ENCODE measurements around the gene GCLC. TPM values are rescaled to one million over a fixed set of nuclear protein-coding genes. Genes with fewer than 3 reads are reported as not detected.
"Not testable (repeated sequence)": the region's sequence is repeated elsewhere in the genome, so short reads cannot be mapped to it uniquely, and the experiment has no call there.

Gene GCLC
- total RNA-seq, 1 donor: 26.8 TPM

DNA sequence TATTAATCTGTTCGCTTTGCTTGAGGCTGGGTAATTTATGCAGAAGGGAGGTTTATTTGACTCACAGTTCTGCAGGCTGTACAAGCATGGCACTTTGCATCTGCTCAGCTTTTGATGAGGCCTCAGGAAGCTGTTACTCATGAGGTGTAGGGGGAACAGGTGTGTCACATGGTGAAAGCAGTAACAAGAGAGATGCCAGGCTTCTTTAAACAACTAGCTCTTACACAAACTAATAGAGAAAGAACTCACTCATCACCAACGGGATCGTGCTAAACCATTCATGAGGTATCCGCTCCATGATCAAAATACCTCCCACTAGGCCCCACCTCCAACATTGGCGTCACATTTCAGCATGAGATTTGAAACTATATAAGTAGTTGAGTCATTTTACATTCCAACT, 34.4 kb upstream of the GCLC start:
- no peak overlapping the region for H3K4me2 ChIP-seq (ENCODE audit: insufficient read depth, low read length)
- H4K20me1 ChIP-seq (ENCODE audit: insufficient read depth, low read length): no peaks in the 10 kb centered on the region
- H2AFZ ChIP-seq (ENCODE audit: low read length): no peak overlapping the region
- no peak overlapping the region for H3K27ac ChIP-seq (ENCODE audit: low read depth, low read length)
- no peaks in the 10 kb centered on the region for H3K27me3 ChIP-seq (ENCODE audit: insufficient read depth, low read length)
- H3K79me2 ChIP-seq (ENCODE audit: insufficient read depth, low read length): no peaks in the 10 kb centered on the region
- DNase-seq (ENCODE audit: insufficient read length, low spot score, missing footprints): no peak
- no peaks in the 10 kb centered on the region for H3K36me3 ChIP-seq (ENCODE audit: insufficient read depth, low read length)
- TF ChIP-seq, protein P1, sequence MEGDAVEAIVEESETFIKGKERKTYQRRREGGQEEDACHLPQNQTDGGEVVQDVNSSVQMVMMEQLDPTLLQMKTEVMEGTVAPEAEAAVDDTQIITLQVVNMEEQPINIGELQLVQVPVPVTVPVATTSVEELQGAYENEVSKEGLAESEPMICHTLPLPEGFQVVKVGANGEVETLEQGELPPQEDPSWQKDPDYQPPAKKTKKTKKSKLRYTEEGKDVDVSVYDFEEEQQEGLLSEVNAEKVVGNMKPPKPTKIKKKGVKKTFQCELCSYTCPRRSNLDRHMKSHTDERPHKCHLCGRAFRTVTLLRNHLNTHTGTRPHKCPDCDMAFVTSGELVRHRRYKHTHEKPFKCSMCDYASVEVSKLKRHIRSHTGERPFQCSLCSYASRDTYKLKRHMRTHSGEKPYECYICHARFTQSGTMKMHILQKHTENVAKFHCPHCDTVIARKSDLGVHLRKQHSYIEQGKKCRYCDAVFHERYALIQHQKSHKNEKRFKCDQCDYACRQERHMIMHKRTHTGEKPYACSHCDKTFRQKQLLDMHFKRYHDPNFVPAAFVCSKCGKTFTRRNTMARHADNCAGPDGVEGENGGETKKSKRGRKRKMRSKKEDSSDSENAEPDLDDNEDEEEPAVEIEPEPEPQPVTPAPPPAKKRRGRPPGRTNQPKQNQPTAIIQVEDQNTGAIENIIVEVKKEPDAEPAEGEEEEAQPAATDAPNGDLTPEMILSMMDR (IDR thresholded peaks at IDR 0.05; ENCODE audit: extremely low read depth, low read depth, low read length): no peak
- H3K9me3 ChIP-seq (ENCODE audit: low read depth, low read length): no peaks in the 10 kb centered on the region
- peaks cover 23% of the 10 kb centered on the region for H3K4me1 ChIP-seq (ENCODE audit: insufficient read depth, low read length)
- no peak overlapping the region for H3K4me3 ChIP-seq (ENCODE audit: insufficient read depth, low read length)

DNA sequence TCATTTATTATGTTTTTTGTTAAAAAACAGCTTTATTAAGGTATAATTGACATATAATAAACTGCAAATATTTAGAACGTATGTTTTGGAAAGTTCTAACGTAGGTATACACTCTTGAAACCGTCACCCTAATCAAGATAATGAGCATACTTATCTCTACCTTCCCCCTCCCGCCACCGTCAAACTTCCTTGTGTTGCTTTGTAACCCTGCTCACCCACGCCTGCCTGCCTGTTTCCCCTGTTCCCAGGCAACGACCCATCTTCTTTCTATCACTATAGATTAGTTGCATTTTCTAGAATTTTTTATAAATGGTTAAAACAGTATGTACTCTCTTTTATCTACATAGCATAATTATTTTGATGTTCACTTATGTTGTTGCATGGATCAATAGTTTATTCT, 33.5 kb upstream of the GCLC start:
- no peaks in the 10 kb centered on the region for H4K20me1 ChIP-seq (ENCODE audit: insufficient read depth, low read length)

DNA sequence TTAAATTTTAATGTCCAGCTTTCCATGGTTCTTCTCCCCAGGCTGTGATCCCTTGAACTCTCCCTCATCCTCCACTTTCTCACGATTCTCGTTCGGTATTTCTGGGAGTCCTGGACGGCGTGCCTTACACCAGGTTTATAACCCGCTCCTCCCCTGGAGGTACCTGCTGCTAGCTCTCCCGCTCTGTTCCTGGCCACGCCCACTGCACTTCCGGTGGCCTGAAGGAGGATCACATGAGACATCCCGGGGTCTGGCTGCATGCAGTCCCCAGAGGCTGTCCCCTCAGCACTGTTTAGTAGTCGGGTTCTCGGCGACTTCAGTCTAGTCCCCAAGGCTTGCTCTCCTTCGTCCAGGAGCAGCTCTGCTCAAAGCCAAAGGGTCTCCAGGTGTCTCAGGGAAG, 28.4 kb upstream of the GCLC start:
- Histone ChIP-seq H3K4me3 (ENCODE audit: insufficient read depth, low read length) (no peak overlapping the region), H3K27ac (ENCODE audit: low read depth, low read length) (no peak overlapping the region), H3K4me2 (ENCODE audit: insufficient read depth, low read length) (no peak overlapping the region), H3K79me2 (ENCODE audit: insufficient read depth, low read length) (no peaks in the 10 kb centered on the region), H3K27me3 (ENCODE audit: insufficient read depth, low read length) (no peaks in the 10 kb centered on the region), H3K4me1 (ENCODE audit: insufficient read depth, low read length) (peaks cover 9% of the 10 kb centered on the region), H3K9me3 (ENCODE audit: low read depth, low read length) (no peaks in the 10 kb centered on the region), H4K20me1 (ENCODE audit: insufficient read depth, low read length) (no peaks in the 10 kb centered on the region), H3K36me3 (ENCODE audit: insufficient read depth, low read length) (no peaks in the 10 kb centered on the region), H2AFZ (ENCODE audit: low read length) (no peak overlapping the region)
- TF ChIP-seq, protein P1 (IDR thresholded peaks at IDR 0.05; ENCODE audit: extremely low read depth, low read depth, low read length): no peak
- DNase-seq (ENCODE audit: insufficient read length, low spot score, missing footprints): no peak

More for the DNA sequence above, 33.5 kb upstream of the GCLC start:
- TF ChIP-seq, protein P1 (IDR thresholded peaks at IDR 0.05; ENCODE audit: extremely low read depth, low read depth, low read length): no peak
- no peak overlapping the region for H3K4me3 ChIP-seq (ENCODE audit: insufficient read depth, low read length)
- no peaks in the 10 kb centered on the region for H3K27me3 ChIP-seq (ENCODE audit: insufficient read depth, low read length)
- no peaks in the 10 kb centered on the region for H3K36me3 ChIP-seq (ENCODE audit: insufficient read depth, low read length)
- no peaks in the 10 kb centered on the region for H3K79me2 ChIP-seq (ENCODE audit: insufficient read depth, low read length)
- no peaks in the 10 kb centered on the region for H3K9me3 ChIP-seq (ENCODE audit: low read depth, low read length)
- H3K4me2 ChIP-seq (ENCODE audit: insufficient read depth, low read length): no peak overlapping the region
- peaks cover 23% of the 10 kb centered on the region for H3K4me1 ChIP-seq (ENCODE audit: insufficient read depth, low read length)
- no peak for DNase-seq (ENCODE audit: insufficient read length, low spot score, missing footprints)
- no peak overlapping the region for H2AFZ ChIP-seq (ENCODE audit: low read length)
- no peak overlapping the region for H3K27ac ChIP-seq (ENCODE audit: low read depth, low read length)

DNA sequence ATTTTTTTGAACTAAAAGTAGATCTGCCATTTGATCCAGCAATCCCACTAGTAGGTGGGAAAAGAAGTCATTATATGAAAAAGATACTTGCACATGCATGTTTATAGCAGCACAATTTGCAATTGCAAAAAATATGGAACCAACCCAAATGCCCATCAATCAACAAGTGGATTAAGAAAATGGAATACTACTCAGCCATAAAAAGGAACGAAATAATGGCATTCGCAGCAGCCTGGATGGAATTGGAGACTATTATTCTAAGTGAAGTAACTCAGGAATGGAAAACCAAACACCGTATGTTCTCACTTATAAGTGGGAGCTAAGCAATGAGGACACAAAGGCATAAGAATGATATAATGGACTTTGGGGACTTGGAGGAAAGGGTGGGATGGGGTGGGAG, 27.5 kb upstream of the GCLC start:
- H3K4me2 ChIP-seq (ENCODE audit: insufficient read depth, low read length); H3K27me3 ChIP-seq (ENCODE audit: insufficient read depth, low read length); H3K79me2 ChIP-seq (ENCODE audit: insufficient read depth, low read length); H3K4me3 ChIP-seq (ENCODE audit: insufficient read depth, low read length); H4K20me1 ChIP-seq (ENCODE audit: insufficient read depth, low read length); H3K36me3 ChIP-seq (ENCODE audit: insufficient read depth, low read length); DNase-seq (ENCODE audit: insufficient read length, low spot score, missing footprints); H3K27ac ChIP-seq (ENCODE audit: low read depth, low read length); H3K9me3 ChIP-seq (ENCODE audit: low read depth, low read length); H2AFZ ChIP-seq (ENCODE audit: low read length): not testable (repeated sequence)
- peaks cover 12% of the 10 kb centered on the region for H3K4me1 ChIP-seq (ENCODE audit: insufficient read depth, low read length)

Measured in osteoblast (primary cell).